ENCODE measurements around the gene CAMTA1.

DNA sequence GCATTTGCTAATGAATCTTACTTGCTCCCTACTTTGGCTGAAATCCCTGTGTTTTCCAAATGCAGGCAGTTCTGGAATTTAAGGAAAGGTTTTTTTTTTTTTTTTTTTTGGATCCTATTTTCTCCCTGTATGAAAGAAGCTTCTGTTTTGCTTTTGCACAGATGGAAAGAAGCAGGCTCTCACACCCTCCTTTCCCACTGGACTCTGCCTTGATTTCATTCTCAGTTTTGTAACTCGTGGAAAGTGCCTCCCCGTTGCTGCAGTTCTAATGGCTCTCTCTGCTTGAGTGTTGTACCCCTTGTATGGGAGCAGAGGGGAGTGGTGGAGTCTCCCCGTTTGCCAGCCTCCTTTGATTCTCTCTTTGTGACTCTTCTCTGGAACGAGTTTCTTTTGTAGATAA, 291.9 kb downstream of the CAMTA1 start:
- TF ChIP-seq, protein P1, sequence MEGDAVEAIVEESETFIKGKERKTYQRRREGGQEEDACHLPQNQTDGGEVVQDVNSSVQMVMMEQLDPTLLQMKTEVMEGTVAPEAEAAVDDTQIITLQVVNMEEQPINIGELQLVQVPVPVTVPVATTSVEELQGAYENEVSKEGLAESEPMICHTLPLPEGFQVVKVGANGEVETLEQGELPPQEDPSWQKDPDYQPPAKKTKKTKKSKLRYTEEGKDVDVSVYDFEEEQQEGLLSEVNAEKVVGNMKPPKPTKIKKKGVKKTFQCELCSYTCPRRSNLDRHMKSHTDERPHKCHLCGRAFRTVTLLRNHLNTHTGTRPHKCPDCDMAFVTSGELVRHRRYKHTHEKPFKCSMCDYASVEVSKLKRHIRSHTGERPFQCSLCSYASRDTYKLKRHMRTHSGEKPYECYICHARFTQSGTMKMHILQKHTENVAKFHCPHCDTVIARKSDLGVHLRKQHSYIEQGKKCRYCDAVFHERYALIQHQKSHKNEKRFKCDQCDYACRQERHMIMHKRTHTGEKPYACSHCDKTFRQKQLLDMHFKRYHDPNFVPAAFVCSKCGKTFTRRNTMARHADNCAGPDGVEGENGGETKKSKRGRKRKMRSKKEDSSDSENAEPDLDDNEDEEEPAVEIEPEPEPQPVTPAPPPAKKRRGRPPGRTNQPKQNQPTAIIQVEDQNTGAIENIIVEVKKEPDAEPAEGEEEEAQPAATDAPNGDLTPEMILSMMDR (IDR thresholded peaks at IDR 0.05), result no peak
- TF ChIP-seq POLR2A (IDR thresholded peaks at IDR 0.05) (no peak), POLR2AphosphoS5 (IDR thresholded peaks at IDR 0.05; ENCODE audit: insufficient read depth in 1 of 2, low read depth in 1 of 2) (no peak)
